ENCODE measurements around the gene DOCK11. TPM values are rescaled to one million over a fixed set of nuclear protein-coding genes. Genes with fewer than 3 reads are reported as not detected.

Gene DOCK11
- total and polyA plus RNA-seq, 9 of the 15 experiments (the other 6 are each of a cell fraction or from before 2014, with no cell fraction given): 41.8 to 77.8 (median 50.9) TPM

GRCh38 chrX:118693843-118694242 is 198.2 kb downstream of the DOCK11 start:
- 30% methylated on average over 2 of the region's 2 CpGs for WGBS (ENCODE audit: insufficient coverage, low coverage, missing lambda C conversion rate)
- no peaks in the 10 kb centered on the region for H3K4me1 ChIP-seq (replicated peaks in 1 of 2; ENCODE audit: control insufficient read depth in 2 of 2, insufficient read depth in 2 of 2, low read length in 2 of 2)
- no peaks in the 10 kb centered on the region for H4K20me1 ChIP-seq (replicated peaks; ENCODE audit: control insufficient read depth, insufficient read depth, low read length)
- CTCF ChIA-PET (ENCODE audit: low intra/inter-chr PET ratio): no interaction called here
- in situ Hi-C loops (cut with MboI): no loop called here
- POLR2A ChIA-PET: no interaction called here
- H3K9ac ChIP-seq (ENCODE audit: insufficient read depth in 1 of 2, low read depth in 2 of 2, low read length in 2 of 2): no peak overlapping the region
- no TSS peak for BruUV-seq (replicated peaks)
- no peak overlapping the region for H3K4me3 ChIP-seq
- no peak overlapping the region for H3K27ac ChIP-seq (ENCODE audit: extremely low read depth, low read depth, low read length)
- no peaks in the 10 kb centered on the region for H3K9me3 ChIP-seq (replicated peaks; ENCODE audit: control insufficient read depth, insufficient read depth, low read depth, low read length)
- H3K79me2 ChIP-seq (ENCODE audit: control insufficient read depth, insufficient read depth, low read length): no peaks in the 10 kb centered on the region
- no peaks in the 10 kb centered on the region for H3K9me1 ChIP-seq (ENCODE audit: control insufficient read depth, insufficient read depth, low read length)
- peaks cover 3% of the 10 kb centered on the region; the same call in 1 of the 3 replicates for H3K36me3 ChIP-seq (ENCODE audit: control insufficient read depth, insufficient read depth, low read length)
- FAIRE-seq: no peak
- DNase-seq (ENCODE audit: extremely low read depth in 1 of 4, low spot score in 3 of 4): no peak
- H3K4me2 ChIP-seq (ENCODE audit: insufficient read depth, low read length): no peak overlapping the region
- TF ChIP-seq ZNF699 (CRISPR knock-in tag; IDR thresholded peaks at IDR 0.05; ENCODE audit: insufficient replicate concordance) (no peak), NFRKB (IDR thresholded peaks at IDR 0.05; ENCODE audit: low read depth) (no peak), ZC3H11A (IDR thresholded peaks at IDR 0.05; ENCODE audit: low read depth, low read length) (no peak)
- H3K27me3 ChIP-seq (ENCODE audit: control insufficient read depth in 2 of 2, insufficient read depth in 2 of 2, low read length in 2 of 2): no peaks in the 10 kb centered on the region
- no peak for ATAC-seq
- no peak overlapping the region for H2AFZ ChIP-seq (ENCODE audit: low read depth, low read length)
- intact Hi-C loops (cut with micrococcal nuclease): no loop called here

- ChIA-PET POLR2A (no interaction called here), CTCF (ENCODE audit: low intra/inter-chr PET ratio) (no interaction called here)
- no TSS peak for BruUV-seq (replicated peaks)
- H3K36me3 ChIP-seq (ENCODE audit: control insufficient read depth, insufficient read depth, low read length): peaks cover 3% of the 10 kb centered on the region; the same call in 1 of the 3 replicates
- no peaks in the 10 kb centered on the region for H3K27me3 ChIP-seq (ENCODE audit: control insufficient read depth in 2 of 2, insufficient read depth in 2 of 2, low read length in 2 of 2)
- no peaks in the 10 kb centered on the region for H4K20me1 ChIP-seq (replicated peaks; ENCODE audit: control insufficient read depth, insufficient read depth, low read length)
- no peak overlapping the region for H3K27ac ChIP-seq (ENCODE audit: extremely low read depth, low read depth, low read length)
- in situ Hi-C loops (cut with MboI): no loop called here
- DNase-seq (ENCODE audit: extremely low read depth in 1 of 4, low spot score in 3 of 4) (no peak), FAIRE-seq (no peak), ATAC-seq (no peak)
- H3K4me3 ChIP-seq: no peak overlapping the region
- H3K79me2 ChIP-seq (ENCODE audit: control insufficient read depth, insufficient read depth, low read length): no peaks in the 10 kb centered on the region
- intact Hi-C loops (cut with micrococcal nuclease): no loop called here
- 90% methylated on average over 4 of the region's 6 CpGs for WGBS (ENCODE audit: insufficient coverage, low coverage, missing lambda C conversion rate)
- H3K4me2 ChIP-seq (ENCODE audit: insufficient read depth, low read length): no peak overlapping the region
- no peaks in the 10 kb centered on the region for H3K9me1 ChIP-seq (ENCODE audit: control insufficient read depth, insufficient read depth, low read length)
- TF ChIP-seq MTF1 (CRISPR knock-in tag; IDR thresholded peaks at IDR 0.05; ENCODE audit: borderline replicate concordance) (no peak), NR4A1 (CRISPR knock-in tag; IDR thresholded peaks at IDR 0.05) (no peak), NR4A1 (tag; IDR thresholded peaks at IDR 0.05) (no peak), HOMEZ (CRISPR knock-in tag; IDR thresholded peaks at IDR 0.05) (no peak), HES1 (IDR thresholded peaks at IDR 0.05; ENCODE audit: low read depth) (no peak), SIN3B (IDR thresholded peaks at IDR 0.05; ENCODE audit: low read depth) (no peak)
- H3K9ac ChIP-seq (ENCODE audit: insufficient read depth in 1 of 2, low read depth in 2 of 2, low read length in 2 of 2): no peak overlapping the region
- H3K4me1 ChIP-seq (replicated peaks in 1 of 2; ENCODE audit: control insufficient read depth in 2 of 2, insufficient read depth in 2 of 2, low read length in 2 of 2): no peaks in the 10 kb centered on the region
- H2AFZ ChIP-seq (ENCODE audit: low read depth, low read length): no peak overlapping the region
- no peaks in the 10 kb centered on the region for H3K9me3 ChIP-seq (replicated peaks; ENCODE audit: control insufficient read depth, insufficient read depth, low read depth, low read length)
Measured at GRCh38 chrX:118694638-118695037, 199.0 kb downstream of the DOCK11 start.
